GM12878 (cell line): ENCODE data around the gene PRCD. TPM values are rescaled to one million over a fixed set of nuclear protein-coding genes. Genes with fewer than 3 reads are reported as not detected.

Source experiments
- ATAC-seq: fragments of 200-7000 bp; cut with Tn5 transposase; 3 replicates; pipeline ENCODE4 v1.9.1; 2020; ENCODE audit warnings: mild to moderate bottlenecking, moderate library complexity
- BruUV-seq: library from RNA; stranded (reverse); fragments of 400-500 nt; replicated peaks from 2 replicates; lab custom pipeline; 2021; lab: Mats Ljungman, UMichigan
- CTCF ChIA-PET: fragments of 300-600 bp; sonication (Branson Sonifier 250); formaldehyde crosslinking; extraction: SDS; loops from one replicate; lab custom pipeline; 2021; ENCODE audit warnings: inconsistent platforms; lab: Yijun Ruan, JAX
- POLR2A ChIA-PET: fragments of 350-600 bp; formaldehyde crosslinking; extraction: SDS; loops from one replicate; lab custom pipeline; 2021; ENCODE audit warnings: inconsistent platforms; lab: Charles Lee
- RAD21 ChIA-PET: fragments of 300-600 bp; sonication (Branson Sonifier 250); formaldehyde crosslinking; loops from one replicate; lab custom pipeline; 2023; ENCODE audit warnings: antibody characterized with exemption; ENCODE audit not compliant: unreplicated experiment; lab: Charles Lee
- SMC1A ChIA-PET: fragments of 300-600 bp; sonication (Branson Sonifier 250); formaldehyde crosslinking; loops from one replicate; lab custom pipeline; 2023; ENCODE audit not compliant: unreplicated experiment, uncharacterized antibody; lab: Charles Lee
- DNase-seq: peaks from one replicate; pipeline ENCODE4 v3.0.0-alpha.2; 2011; ENCODE audit warnings: low read depth, low spot score
- FAIRE-seq: peaks from 3 replicates; lab custom pipeline; 2011; peaks lifted over from hg19 to GRCh38; lab: Jason Lieb, UNC
- H2AFZ ChIP-seq: 2 replicates; pipeline ENCODE4 v1.6.0; 2011; ENCODE audit warnings: low read depth, low read length, control low read depth; ENCODE audit not compliant: control insufficient read depth
- H3K27ac ChIP-seq: 2 replicates; pipeline ENCODE4 v1.5.1; 2011; ENCODE audit warnings: control low read depth; ENCODE audit not compliant: control insufficient read depth, insufficient read depth
- H3K27me3 ChIP-seq, 2 experiments: replicated peaks in 1 of 2; 2 replicates each; pipeline versions ENCODE4 v1.6.0 to v1.6.1; 2011; ENCODE audit warnings: low read length in 1 of 2; ENCODE audit not compliant: control insufficient read depth in 2 of 2, insufficient read depth in 2 of 2
- H3K36me3 ChIP-seq, 2 experiments: 2 replicates each; pipeline ENCODE4 v1.5.1; 2011; ENCODE audit warnings: low read length in 1 of 2; ENCODE audit not compliant: control insufficient read depth in 2 of 2, insufficient read depth in 2 of 2
- H3K4me1 ChIP-seq: 2 replicates; pipeline ENCODE4 v1.6.1; 2011; ENCODE audit warnings: mild to moderate bottlenecking, low read length, moderate library complexity, mixed read lengths; ENCODE audit not compliant: control insufficient read depth, insufficient read depth
- H3K4me2 ChIP-seq: 2 replicates; pipeline ENCODE4 v1.6.0; 2011; ENCODE audit warnings: control low read depth; ENCODE audit not compliant: control insufficient read depth, insufficient read depth
- H3K4me3 ChIP-seq: fragments of 200-600 bp; sonication (generic); 2 replicates; pipeline ENCODE4 v1.5.1; 2016
- H3K79me2 ChIP-seq: 2 replicates; pipeline ENCODE4 v1.6.0; 2011; ENCODE audit warnings: low read length; ENCODE audit not compliant: control insufficient read depth, insufficient read depth
- H3K9ac ChIP-seq: 2 replicates; pipeline ENCODE4 v1.8.0; 2011; ENCODE audit warnings: low read length, control low read depth, mixed read lengths; ENCODE audit not compliant: control insufficient read depth, insufficient read depth
- H3K9me3 ChIP-seq: replicated peaks from 3 replicates; pipeline ENCODE4 v1.5.1; 2011; ENCODE audit warnings: mild to moderate bottlenecking, low read length; ENCODE audit not compliant: control insufficient read depth, insufficient read depth
- H4K20me1 ChIP-seq: 2 replicates; pipeline ENCODE4 v1.6.0; 2011; ENCODE audit not compliant: control insufficient read depth, insufficient read depth
- CHD1 ChIP-seq: IDR thresholded peaks from 2 replicates; pipeline ENCODE4 v1.6.1; 2012; ENCODE audit warnings: low read depth, low read length, improper control_type of control experiment
- CTCF ChIP-seq, 3 experiments: IDR thresholded peaks in 2 of 3; conservative IDR thresholded peaks in 1 of 3; 2 replicates each; pipeline ENCODE4 v1.5.1; 2011; ENCODE audit warnings: low read depth in 3 of 3, low read length in 3 of 3, mild to moderate bottlenecking in 3 of 3, control low read depth in 2 of 3, moderate library complexity in 2 of 3, inconsistent platforms in 1 of 3, mixed read lengths in 1 of 3; ENCODE audit not compliant: control insufficient read depth in 2 of 3, insufficient read depth in 1 of 3; ENCODE audit errors: extremely low read depth in 1 of 3
- JUND ChIP-seq: IDR thresholded peaks from 2 replicates; pipeline ENCODE4 v1.6.1; 2012; ENCODE audit warnings: low read depth, mild to moderate bottlenecking, low read length, improper control_type of control experiment, moderate library complexity
- NBN ChIP-seq: fragments of 450-650 bp; IDR thresholded peaks from 2 replicates; pipeline ENCODE4 v1.6.1; 2016
- NFXL1 ChIP-seq: fragments of 450-650 bp; IDR thresholded peaks from 2 replicates; pipeline ENCODE4 v1.6.1; 2017; ENCODE audit warnings: antibody characterized with exemption, mild to moderate bottlenecking, borderline replicate concordance
- NR2C1 ChIP-seq: fragments of 450-650 bp; IDR thresholded peaks from 2 replicates; pipeline ENCODE4 v1.6.1; 2017; ENCODE audit warnings: antibody characterized with exemption, mild to moderate bottlenecking, moderate library complexity
- RAD21 ChIP-seq: IDR thresholded peaks from 2 replicates; pipeline ENCODE4 v1.6.1; 2011; ENCODE audit warnings: mild to moderate bottlenecking, low read depth, low read length, moderate library complexity; ENCODE audit not compliant: insufficient read depth
- RELB ChIP-seq: fragments of 450-650 bp; IDR thresholded peaks from 2 replicates; pipeline ENCODE4 v1.6.1; 2017; ENCODE audit warnings: low read depth, mild to moderate bottlenecking, moderate library complexity
- REST ChIP-seq: IDR thresholded peaks from 2 replicates; pipeline ENCODE4 v1.6.1; 2012; ENCODE audit warnings: mild to moderate bottlenecking, low read depth, low read length
- SUPT20H ChIP-seq: IDR thresholded peaks from 2 replicates; pipeline ENCODE4 v1.6.1; 2011; ENCODE audit warnings: low read depth, mild to moderate bottlenecking, low read length, moderate library complexity, borderline replicate concordance; ENCODE audit not compliant: control insufficient read depth
- SUZ12 ChIP-seq: fragments of 200-600 bp; sonication (generic); IDR thresholded peaks from one replicate; pipeline ENCODE4 v1.6.1; 2018; ENCODE audit warnings: antibody characterized with exemption, mild to moderate bottlenecking; ENCODE audit not compliant: unreplicated experiment
- USF2 ChIP-seq: IDR thresholded peaks from 2 replicates; pipeline ENCODE4 v1.6.1; 2011; ENCODE audit warnings: low read depth, low read length, improper control_type of control experiment, borderline replicate concordance
- WGBS: methylation state at CpG from one replicate; pipeline ENCODE4 v1.1.6; 2016; ENCODE audit warnings: low lambda C conversion rate; ENCODE audit not compliant: insufficient replicate concordance, insufficient coverage; ENCODE audit errors: missing lambda C conversion rate; 5-methylcytosine and 5-hydroxymethylcytosine counted together
- in situ Hi-C: fragments of 300-500 bp; cut with MboI; formaldehyde crosslinking; loops from 9 replicates; pipeline ENCODE4 v1.14.3; 2018; ENCODE audit warnings: mixed read lengths
- intact Hi-C: fragments of 100-400 bp; cut with micrococcal nuclease; formaldehyde crosslinking; loops from one replicate; pipeline ENCODE4 v1.14.2; 2022; ENCODE audit not compliant: unreplicated experiment
- polyA plus RNA-seq, 11 experiments: library from polyadenylated mRNA; depleted of rRNA in 4 of 11; unstranded in 6 of 11; stranded (reverse) in 5 of 11; fragments of >200 nt; fragmentation: Nextera tagmentation in 4 of 11; fragmentation: Illumina TruSeq in 1 of 11; extraction: Ambion mirVana in 4 of 11; extraction: Trizol in 1 of 11; gene quantifications; 1 replicate in 1 of 11; 2 replicates in 10 of 11; pipeline versions ENCODE4 v1.2.1 to v1.2.3, GENCODE V29; 2011 to 2016; ENCODE audit warnings: inconsistent platforms in 2 of 11, missing spikeins in 2 of 11, low read depth in 1 of 11
- total RNA-seq, 4 experiments: library from RNA; depleted of rRNA in 3 of 4; stranded (reverse); fragments of >200 nt in 3 of 4; fragmentation: Illumina TruSeq in 1 of 4; extraction: Trizol in 1 of 4; gene quantifications; 2 replicates each; pipeline versions ENCODE4 v1.2.1 to v1.2.3, GENCODE V29; 2013 to 2021

Gene PRCD
- total and polyA plus RNA-seq, 10 of the 15 experiments (the other 5 are each of a cell fraction or from before 2014, with no cell fraction given) = 0.18 to 0.95 (median 0.34) TPM; not detected in 4

- Histone ChIP-seq H3K9me3 (no peaks in the 10 kb centered on the region), H3K4me1 (peaks cover 7% of the 10 kb centered on the region), H2AFZ (peak within 1 kb of the TSS; percentile 18; the same call in 1 of the 2 replicates), H3K4me3 (peak within 1 kb of the TSS; percentile 63; the same call in 1 of the 2 replicates), H3K4me2 (peak within 1 kb of the TSS; percentile 78), H3K27me3 (peaks cover 3 to 9% of the 10 kb centered on the region in 2 experiments; a peak in 3 of 4 replicates), H4K20me1 (no peaks in the 10 kb centered on the region), H3K9ac (no peak within 1 kb of the TSS), H3K27ac (no peak within 1 kb of the TSS), H3K36me3 (no peaks in the 10 kb centered on the region), H3K79me2 (no peaks in the 10 kb centered on the region)
- intact Hi-C loops = no loop called here
- ChIA-PET RAD21 (interaction anchor here (0.8 to 1.3 kb wide), 2 partner anchors 38 to 57 kb away, joined by 3 to 7 read pairs; no protein-coding TSS in a partner anchor), CTCF (interaction anchor here (0.6 to 1.4 kb wide), 5 partner anchors 18 to 63 kb away, joined by 3 read pairs; no protein-coding TSS in a partner anchor), POLR2A (no interaction called here), SMC1A (interaction anchor here (0.7 kb wide), 1 partner anchor 28 kb away, joined by 4 read pairs; no protein-coding TSS in a partner anchor)
- 2% methylated on average over 52 of the region's 84 CpGs for WGBS
- in situ Hi-C loops = no loop called here
- FAIRE-seq (no peak), ATAC-seq (peak; percentile 86), DNase-seq (no peak)
- no TSS peak for BruUV-seq
- no peak for TF ChIP-seq REST
- no peak for TF ChIP-seq NR2C1
- TF ChIP-seq RAD21 = peak; percentile 34; the same call in 1 of the 2 replicates
- no peak for TF ChIP-seq RELB
- TF ChIP-seq USF2 = no peak
- no peak for TF ChIP-seq JUND
- TF ChIP-seq SUPT20H = no peak
- no peak for TF ChIP-seq NBN
- peak; percentile 31 to 49 (median 46); a peak in 4 of 6 replicates for TF ChIP-seq CTCF (IDR thresholded peaks at IDR 0.05 in 2 of 3, conservative IDR thresholded peaks at IDR 0.05 in 1 of 3; ENCODE audit: control insufficient read depth in 2 of 3, extremely low read depth in 1 of 3, insufficient read depth in 1 of 3, low read depth in 3 of 3, low read length in 3 of 3)
- no peak for TF ChIP-seq CHD1
- TF ChIP-seq SUZ12 = peak; percentile 90
- TF ChIP-seq NFXL1 = no peak
These were observed 46.1 kb downstream of the PRCD start, which contains the start of gene ST6GALNAC2 for GRCh38 chr17:76585649-76586593. ST6GALNAC2 (minus strand) TSS chr17:76585860; CDS start chr17:76585808, 52 bp downstream.
